GM12891 (cell line): Measurements from ENCODE around the gene SMAD6.

Experiments used
- DNase-seq: peaks from one replicate; pipeline ENCODE4 v3.0.0; 2011; ENCODE audit warnings: low spot score; ENCODE audit not compliant: insufficient read length
- FAIRE-seq: peaks from 2 replicates; lab custom pipeline; 2011; peaks lifted over from hg19 to GRCh38; lab: Jason Lieb, UNC
- PAX5 ChIP-seq: IDR thresholded peaks from 2 replicates; pipeline ENCODE4 v1.6.1; 2011; ENCODE audit warnings: low read length, moderate library complexity, mild to moderate bottlenecking; ENCODE audit not compliant: insufficient read depth, severe bottlenecking
- POLR2A ChIP-seq: IDR thresholded peaks from 2 replicates; pipeline ENCODE4 v1.6.1; 2011; ENCODE audit warnings: low read depth, low read length, control low read depth
- POLR2AphosphoS5 ChIP-seq: IDR thresholded peaks from 2 replicates; pipeline ENCODE4 v1.6.1; 2011; ENCODE audit warnings: low read depth, low read length, control low read depth
- POU2F2 ChIP-seq: IDR thresholded peaks from 2 replicates; pipeline ENCODE4 v1.6.1; 2011; ENCODE audit warnings: low read depth, mild to moderate bottlenecking, control low read depth, low read length, moderate library complexity
- SPI1 ChIP-seq: IDR thresholded peaks from 2 replicates; pipeline ENCODE4 v1.6.1; 2011; ENCODE audit warnings: low read depth, low read length, control low read depth
- TAF1 ChIP-seq: IDR thresholded peaks from 2 replicates; pipeline ENCODE4 v1.6.1; 2011; ENCODE audit warnings: low read depth, low read length, control low read depth

SMAD6 gene

DNA sequence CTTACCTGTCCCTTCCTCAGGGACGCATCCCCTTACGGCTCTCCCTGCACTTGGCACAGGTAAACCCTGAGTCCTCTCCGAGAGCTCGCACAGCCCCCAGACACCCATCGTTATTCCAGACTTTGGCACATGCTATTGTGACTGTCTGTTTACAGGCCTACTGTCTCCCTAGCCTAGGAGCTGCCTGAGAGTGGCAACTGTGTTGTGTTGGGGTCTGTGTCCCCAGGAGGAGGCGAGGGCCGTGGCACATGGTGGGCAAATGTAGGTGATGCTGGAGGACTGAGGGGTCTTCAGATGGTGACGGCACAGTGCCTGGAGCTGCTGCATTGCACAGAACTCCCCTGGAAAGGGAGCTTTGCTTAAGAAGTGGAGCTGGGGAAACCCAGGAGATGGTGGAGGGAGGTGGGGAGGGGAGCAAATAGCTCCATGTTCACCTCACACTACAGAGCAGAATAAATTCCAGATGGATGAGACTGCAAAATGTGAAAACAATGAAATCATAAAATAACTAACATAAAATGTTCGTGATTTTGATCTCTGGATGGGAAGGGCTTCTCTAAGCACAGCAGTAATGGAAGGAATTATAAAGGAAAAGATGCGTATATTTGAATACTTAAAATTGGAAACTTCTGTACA is 96.5 kb downstream of the SMAD6 start:
- no peak for DNase-seq
- TF ChIP-seq POU2F2 (no peak), POLR2A (no peak), SPI1 (no peak), POLR2AphosphoS5 (no peak), PAX5 (no peak), TAF1 (no peak)
- FAIRE-seq = no peak

GRCh38 chr15:66799242-66799641 is 97.2 kb downstream of the SMAD6 start:
- no peak for DNase-seq
- TF ChIP-seq POLR2A = no peak
- TF ChIP-seq PAX5 = no peak
- no peak for FAIRE-seq

GRCh38 chr15:66800584-66801235 is 98.7 kb downstream of the SMAD6 start:
- TF ChIP-seq POLR2AphosphoS5 = no peak
- TF ChIP-seq SPI1 = no peak
- no peak for TF ChIP-seq TAF1
- no peak for TF ChIP-seq POLR2A
- no peak for TF ChIP-seq PAX5
- no peak for TF ChIP-seq POU2F2
- FAIRE-seq (no peak), DNase-seq (no peak)

DNA sequence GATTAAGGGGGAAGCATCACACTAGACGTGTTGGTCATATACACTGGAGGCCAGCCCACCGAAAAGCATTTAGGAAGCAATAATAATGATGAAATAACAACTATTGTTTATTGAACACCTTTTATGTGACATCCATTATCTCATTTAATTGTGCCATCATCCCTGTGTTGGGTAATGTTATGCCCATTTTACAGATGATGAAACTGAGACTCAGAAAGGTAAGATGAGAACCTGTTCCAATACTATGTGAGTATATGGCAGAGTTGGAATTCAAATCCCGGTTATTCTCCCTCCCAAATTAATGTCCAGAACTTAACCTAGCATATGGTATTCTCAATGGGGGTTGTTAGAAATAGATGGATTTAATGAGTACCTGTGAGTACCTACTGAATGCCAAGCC is 99.2 kb downstream of the SMAD6 start:
- FAIRE-seq = no peak
- TF ChIP-seq POLR2A (no peak), POLR2AphosphoS5 (no peak), TAF1 (no peak), PAX5 (no peak), SPI1 (no peak), POU2F2 (no peak)
- no peak for DNase-seq

DNA sequence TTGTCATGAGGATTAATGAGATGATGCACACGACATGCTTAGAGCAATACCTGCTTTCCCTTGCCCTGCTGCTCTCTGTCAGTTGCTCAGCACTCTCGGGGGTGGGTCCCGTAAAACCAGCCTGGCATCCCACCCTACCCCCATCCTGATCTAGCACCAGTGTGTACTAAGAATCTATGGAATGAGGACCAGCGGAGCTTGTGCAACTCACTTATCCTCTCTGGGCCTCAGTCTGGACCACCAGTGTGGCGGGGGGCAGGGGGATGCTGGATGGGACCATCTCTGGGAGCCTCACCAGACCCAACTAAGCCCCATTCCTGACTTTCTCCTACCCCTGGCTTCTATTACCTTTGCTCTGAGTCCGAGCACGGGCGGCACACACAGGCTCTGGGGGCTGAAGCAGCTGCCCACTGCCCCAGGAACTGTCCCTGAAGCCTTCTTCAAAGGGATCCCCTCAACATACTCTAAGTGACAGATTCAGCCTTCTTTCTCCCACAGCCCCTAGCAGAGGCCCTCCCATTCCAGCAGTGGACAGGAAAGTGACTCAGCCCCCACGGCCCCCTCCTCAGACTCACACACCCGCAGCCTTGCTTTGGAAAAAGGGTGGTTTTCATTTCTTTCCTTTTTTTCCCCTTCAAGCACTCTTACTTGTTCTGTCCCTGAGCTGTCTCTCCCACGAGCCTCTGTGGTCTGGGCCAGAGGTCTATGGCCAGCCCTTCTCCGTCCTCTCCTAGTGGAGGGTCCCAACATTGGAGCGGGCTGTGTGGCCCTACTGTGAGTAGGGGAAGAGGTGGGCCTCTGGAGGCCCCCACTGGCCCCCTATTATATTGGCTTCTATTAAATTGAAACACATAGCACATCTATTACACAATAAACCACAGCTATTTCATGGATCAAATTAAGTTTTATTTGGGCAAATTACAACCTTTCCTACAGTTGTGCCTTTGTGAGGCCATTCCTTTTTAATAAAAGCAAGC is 100.3 kb downstream of the SMAD6 start:
- no peak for DNase-seq

DNA sequence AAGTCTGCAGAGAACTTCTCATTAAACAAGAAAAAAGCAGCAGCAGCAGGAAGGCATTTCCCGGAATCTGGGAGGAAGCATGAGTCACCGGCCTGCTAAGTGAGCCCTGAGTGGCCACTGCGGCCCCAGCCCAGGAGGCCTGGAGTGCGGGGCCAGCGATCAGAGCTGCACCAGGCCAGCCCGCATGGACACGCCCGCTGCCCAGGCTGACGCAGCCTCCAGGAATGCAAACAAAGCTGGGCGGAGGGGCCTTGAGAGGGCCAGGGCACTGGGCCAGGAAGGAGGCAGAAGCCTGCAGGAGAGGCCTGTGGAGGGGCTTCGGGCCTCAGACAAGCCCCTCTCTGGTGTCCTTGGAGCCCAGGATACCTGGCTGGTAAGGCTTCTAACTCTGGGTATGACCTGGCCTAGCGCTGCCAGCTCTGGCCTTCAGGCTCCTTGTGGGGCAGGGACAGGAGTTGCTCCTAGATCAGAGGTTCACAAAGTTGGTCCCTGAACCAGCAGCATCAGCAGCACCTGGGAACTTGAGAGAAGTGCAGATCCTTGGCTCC is 101.2 kb downstream of the SMAD6 start:
- FAIRE-seq (no peak), DNase-seq (no peak)
- TF ChIP-seq POLR2AphosphoS5 (no peak), POLR2A (no peak), SPI1 (no peak), POU2F2 (no peak), TAF1 (no peak), PAX5 (no peak)

More for the DNA sequence above, 100.3 kb downstream of the SMAD6 start:
- TF ChIP-seq POU2F2 (no peak), POLR2AphosphoS5 (no peak), TAF1 (no peak), SPI1 (no peak), POLR2A (no peak), PAX5 (no peak)
- no peak for FAIRE-seq

DNA sequence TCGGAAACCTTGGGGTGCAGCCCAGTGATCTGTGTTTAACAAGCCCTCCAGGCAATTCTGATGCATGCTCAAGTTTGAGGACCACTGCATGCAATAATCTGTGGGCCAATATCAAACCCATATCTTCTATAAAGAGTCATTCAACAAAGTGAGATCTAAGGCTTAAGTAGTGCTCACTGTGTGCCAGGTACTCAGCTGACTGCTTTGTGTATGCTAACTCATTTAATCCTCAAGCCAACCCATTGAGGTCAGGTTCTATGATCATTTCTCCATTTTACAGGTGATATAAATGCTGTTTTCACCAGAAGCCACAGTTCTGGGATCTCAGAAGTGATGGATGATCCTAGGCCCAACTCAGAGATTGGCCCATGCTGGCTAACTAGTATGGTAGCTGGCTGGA is 101.7 kb downstream of the SMAD6 start:
- DNase-seq (no peak), FAIRE-seq (no peak)
- TF ChIP-seq PAX5 = no peak
- no peak for TF ChIP-seq POLR2A
- no peak for TF ChIP-seq TAF1
- no peak for TF ChIP-seq POLR2AphosphoS5
- TF ChIP-seq SPI1 = no peak
- TF ChIP-seq POU2F2 = no peak

DNA sequence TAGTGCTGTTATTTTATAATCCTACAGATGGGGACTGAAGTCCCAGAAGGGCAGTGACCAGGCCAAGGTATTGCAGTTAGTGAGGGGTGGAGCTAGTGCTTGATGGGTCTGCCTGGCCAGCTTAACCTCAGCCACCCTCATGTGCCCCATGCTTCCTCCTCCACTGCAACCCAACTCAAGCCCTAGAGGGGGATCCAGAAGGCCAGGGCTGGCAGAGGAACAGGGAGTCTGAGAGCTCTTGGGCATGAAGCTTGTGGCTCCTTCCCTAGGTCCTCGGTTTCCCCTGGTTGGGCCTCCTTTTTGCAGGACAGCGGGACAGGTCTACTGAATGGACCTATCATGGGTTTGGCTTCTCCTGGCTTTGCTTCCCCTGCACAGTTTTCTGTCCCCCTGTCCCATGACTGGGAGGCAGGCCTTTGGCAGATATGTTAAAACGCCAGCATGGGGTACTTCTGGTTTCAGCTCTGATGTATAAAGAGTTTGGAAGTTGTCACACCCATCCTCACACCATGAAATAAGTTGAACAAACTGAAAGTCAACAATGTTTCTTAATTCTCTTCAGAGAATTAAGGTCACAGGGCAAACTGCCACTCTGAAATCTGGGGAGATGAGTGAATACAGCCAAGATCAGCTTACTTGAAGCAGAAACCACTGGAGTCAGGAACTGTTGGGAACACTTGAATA is 103.3 kb downstream of the SMAD6 start:
- no peak for DNase-seq
- FAIRE-seq = no peak
- no peak for TF ChIP-seq POU2F2
- no peak for TF ChIP-seq POLR2A
- TF ChIP-seq TAF1 = no peak
- no peak for TF ChIP-seq SPI1
- TF ChIP-seq PAX5 = no peak
- no peak for TF ChIP-seq POLR2AphosphoS5

DNA sequence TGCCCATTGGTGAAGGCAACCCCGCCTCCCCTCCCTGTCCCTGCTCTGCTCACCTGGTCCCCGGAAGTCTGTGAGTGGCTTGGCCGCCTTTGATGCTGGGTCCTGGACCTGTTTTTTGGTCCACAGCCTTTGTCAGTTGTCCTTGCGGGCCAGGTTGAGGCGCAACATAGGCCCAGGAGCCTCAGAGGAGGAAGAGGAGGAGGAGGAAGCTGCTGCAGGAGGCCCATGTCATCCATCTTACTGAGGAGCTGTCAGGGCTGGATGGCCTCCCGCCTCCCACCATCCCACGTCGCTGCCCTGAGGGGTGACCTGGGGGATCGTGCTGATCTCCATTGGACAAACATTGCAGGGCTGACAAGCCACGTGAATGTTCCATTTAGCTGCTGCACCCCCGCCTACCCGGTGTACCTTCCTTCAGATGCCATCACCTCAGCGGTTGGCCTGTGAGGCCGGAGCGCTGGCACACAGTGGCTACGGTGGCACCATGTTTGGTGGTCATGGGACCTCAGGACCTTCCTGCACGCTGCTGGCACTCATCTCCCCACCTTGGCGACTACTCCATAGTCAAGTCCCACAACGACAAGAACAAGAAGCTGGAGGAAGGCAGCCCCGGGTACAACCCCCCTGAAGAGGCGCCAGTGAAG is 106.3 kb downstream of the SMAD6 start:
- DNase-seq = no peak
- TF ChIP-seq POLR2AphosphoS5 (no peak), POLR2A (no peak), SPI1 (no peak), PAX5 (no peak), POU2F2 (no peak), TAF1 (no peak)
- FAIRE-seq = no peak
